Stimulated activated CD8-positive, alpha-beta memory T cell treated with anti-CD3 and anti-CD28 coated beads, Interleukin-12 subunit alpha, Interleukin-12 subunit beta, amount 100 ng/mL, for 24 hours (primary cell): Measurements from ENCODE around the gene DLX6.

ENCODE experiments used
- DNase-seq: peaks from one replicate; pipeline ENCODE4 v3.0.0-alpha.2; 2020; ENCODE audit errors: extremely low read depth

DLX6 gene

GRCh38 chr7:97005183-97006054 lies at the start of gene DLX6:
DLX6 (plus strand) TSS chr7:97005553; CDS start chr7:97005978, 425 bp downstream.
- DNase-seq = peak; percentile 9

GRCh38 chr7:96959135-96959534 lies 46.2 kb upstream of the DLX6 start:
- no peak for DNase-seq

- DNase-seq = no peak
Measured at GRCh38 chr7:96962221-96962885, 43.0 kb upstream of the DLX6 start.

GRCh38 chr7:96968981-96969380 lies 36.4 kb upstream of the DLX6 start:
- no peak for DNase-seq

GRCh38 chr7:96970739-96971138 lies 34.6 kb upstream of the DLX6 start:
- DNase-seq = no peak

GRCh38 chr7:96973986-96974385 lies 31.4 kb upstream of the DLX6 start:
- DNase-seq = no peak

- no peak for DNase-seq
Measured at GRCh38 chr7:96976106-96976505, 29.2 kb upstream of the DLX6 start.

- DNase-seq = no peak
Measured at GRCh38 chr7:96977445-96977844, 27.9 kb upstream of the DLX6 start.

GRCh38 chr7:96979551-96980276 lies 25.6 kb upstream of the DLX6 start:
- no peak for DNase-seq

GRCh38 chr7:96982586-96982985 lies 22.8 kb upstream of the DLX6 start:
- DNase-seq = no peak

- DNase-seq = no peak
Measured at GRCh38 chr7:96985992-96986391, 19.4 kb upstream of the DLX6 start.

GRCh38 chr7:96986901-96987300 lies 18.5 kb upstream of the DLX6 start:
- DNase-seq = no peak

- no peak for DNase-seq
Measured at GRCh38 chr7:96987719-96988118, 17.6 kb upstream of the DLX6 start.

- no peak for DNase-seq
Measured at GRCh38 chr7:96989241-96989858, 16.0 kb upstream of the DLX6 start.

GRCh38 chr7:96989859-96990317 lies 15.5 kb upstream of the DLX6 start:
- DNase-seq = no peak

- DNase-seq = no peak
Measured at GRCh38 chr7:96991546-96992191, 13.7 kb upstream of the DLX6 start.

- no peak for DNase-seq
Measured at GRCh38 chr7:96992192-96993005, 13.0 kb upstream of the DLX6 start.

GRCh38 chr7:96993094-96993865 lies 12.1 kb upstream of the DLX6 start:
- no peak for DNase-seq

- no peak for DNase-seq
Measured at GRCh38 chr7:96993980-96994379, 11.4 kb upstream of the DLX6 start.
